IPS DF 19.7 (cell line): ENCODE results near the gene ABHD11.
"Not testable (repeated sequence)": the region's sequence is repeated elsewhere in the genome, so short reads cannot be mapped to it uniquely, and the experiment has no call there.

ENCODE experiments used
- DNase-seq: peaks from one replicate; pipeline ENCODE4 v3.0.0-alpha.2; 2013; ENCODE audit warnings: low read depth, low spot score

The ABHD11 gene

DNA sequence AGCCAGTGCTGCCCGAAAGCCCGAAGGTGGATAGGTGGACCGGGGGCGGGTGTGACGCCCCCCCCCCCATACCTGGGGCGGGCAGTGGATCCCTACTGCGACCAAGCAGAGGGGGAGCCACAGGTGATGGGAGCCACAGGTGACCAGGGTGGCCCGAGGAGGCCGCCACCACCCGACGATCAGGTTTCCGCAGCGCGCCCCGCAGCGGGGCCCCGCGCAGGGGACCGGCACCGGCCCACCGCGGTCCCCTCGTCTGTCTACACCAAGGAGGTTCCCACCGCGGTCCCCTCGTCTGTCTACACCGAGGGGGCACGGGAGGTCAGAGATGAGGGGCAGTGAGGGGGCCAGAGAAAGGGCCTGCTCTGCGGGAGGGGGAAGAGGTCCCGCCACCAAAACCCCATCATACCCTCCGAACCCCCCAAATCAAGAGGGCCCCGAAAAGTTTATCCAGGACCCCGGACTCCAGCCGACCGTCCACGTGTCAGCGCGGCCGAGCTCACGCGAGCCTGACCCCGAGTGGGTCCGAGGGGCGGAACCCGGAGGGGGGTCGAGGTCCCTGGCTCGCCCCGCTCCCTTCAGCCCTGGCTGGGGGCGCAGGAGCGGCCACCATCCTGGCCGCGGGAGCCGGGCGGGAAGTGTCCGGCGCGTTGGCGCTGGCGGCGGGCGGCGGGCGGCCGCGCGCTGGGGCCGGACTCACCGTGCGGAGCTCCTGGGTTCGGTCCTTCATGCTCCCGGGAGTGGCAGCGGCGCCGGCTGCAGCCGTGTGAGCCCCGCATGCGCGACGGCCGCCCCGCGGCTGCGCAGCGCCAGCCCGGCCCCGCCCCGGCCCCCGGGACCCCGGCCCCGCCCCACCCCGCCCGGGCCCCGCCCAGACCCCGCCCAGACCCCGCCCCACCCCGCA, 19.4 kb downstream of the ABHD11 start, which contains the start of gene STX1A:
STX1A (minus strand) TSS at position 765 of the 901 bp plus-strand sequence; CDS start at position 727, 38 bp downstream.
- DNase-seq = no peak

DNA sequence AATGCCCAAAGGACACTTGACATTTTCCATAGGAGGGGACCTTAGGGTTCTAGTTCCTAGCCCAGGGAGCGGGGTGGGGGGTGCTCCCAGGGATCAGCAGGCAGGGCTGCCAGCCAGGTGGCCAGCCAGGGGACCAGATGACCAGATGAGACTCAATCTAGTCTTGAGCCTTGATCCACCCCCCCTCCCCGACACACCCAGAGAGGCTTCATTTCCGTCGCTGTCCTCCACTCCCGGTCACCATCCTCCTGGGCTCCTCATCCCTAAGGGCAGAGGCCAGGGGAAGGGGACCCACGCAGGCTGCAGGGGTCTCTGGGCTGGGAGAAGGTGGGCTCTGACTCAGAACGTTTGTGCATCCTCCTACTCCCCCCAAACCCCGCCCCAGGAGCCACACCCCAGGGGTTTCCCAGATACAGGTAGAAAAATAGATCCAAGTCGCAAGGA, 20.1 kb downstream of the ABHD11 start:
- no peak for DNase-seq

- DNase-seq = no peak
These were observed 20.6 kb downstream of the ABHD11 start for GRCh38 chr7:73717991-73718405.

- DNase-seq = no peak
These were observed 21.4 kb downstream of the ABHD11 start for GRCh38 chr7:73717025-73717807.

GRCh38 chr7:73716318-73716890, 22.2 kb downstream of the ABHD11 start:
- no peak for DNase-seq

DNA sequence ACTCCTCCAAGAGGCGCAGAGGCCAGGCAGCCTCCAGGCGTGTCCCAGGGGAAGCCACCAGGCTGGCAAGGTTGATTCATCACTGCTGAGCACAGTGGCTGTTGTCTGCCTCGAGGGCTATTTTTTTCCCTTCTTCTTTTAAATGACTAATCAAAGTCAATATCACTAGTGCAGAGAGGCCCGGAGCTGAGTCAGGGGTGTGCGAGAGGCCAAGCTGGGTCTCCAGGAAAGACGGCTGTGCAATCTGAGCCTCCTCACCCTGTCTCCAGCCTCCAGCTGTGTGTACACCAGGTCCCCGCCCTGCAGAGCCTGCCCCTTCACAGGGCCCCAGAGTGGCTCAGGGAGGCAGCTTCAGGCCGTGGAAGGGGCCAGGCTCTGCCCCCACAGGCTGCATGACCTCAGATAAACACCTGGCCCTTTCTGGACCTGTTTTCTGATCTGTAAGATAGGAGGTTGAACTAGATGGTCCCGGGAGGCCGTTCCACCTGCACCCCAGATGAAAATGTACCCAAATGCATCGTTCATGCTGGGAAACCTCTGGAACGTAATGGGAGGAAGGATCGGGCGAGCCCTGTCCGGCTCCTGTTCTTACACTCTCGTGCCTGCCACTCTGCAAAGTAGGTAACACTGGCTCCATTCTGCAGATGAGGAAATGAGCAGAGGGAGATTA, 22.8 kb downstream of the ABHD11 start:
- DNase-seq = no peak

GRCh38 chr7:73713319-73713718, 25.3 kb downstream of the ABHD11 start:
- DNase-seq = not testable (repeated sequence)

DNA sequence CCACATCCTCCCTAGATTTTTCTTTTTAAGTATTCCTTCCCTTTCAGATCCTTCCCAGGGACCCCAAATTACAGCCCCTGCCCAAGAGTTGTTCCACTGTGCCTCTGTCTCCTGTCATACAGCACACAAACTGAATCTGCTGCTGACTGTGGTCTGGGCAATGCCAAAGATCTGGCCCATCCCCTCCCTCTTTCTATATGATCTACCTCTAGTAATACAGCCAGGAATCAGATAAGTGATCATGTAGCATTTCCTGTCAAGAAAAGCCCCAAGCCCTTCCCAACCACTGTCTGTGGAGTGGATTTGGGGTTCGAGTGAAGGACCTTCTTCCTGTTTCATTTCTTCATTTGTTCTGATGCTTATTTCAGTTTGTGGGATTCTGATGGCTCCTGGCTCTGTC, 25.8 kb downstream of the ABHD11 start:
- DNase-seq = no peak

DNA sequence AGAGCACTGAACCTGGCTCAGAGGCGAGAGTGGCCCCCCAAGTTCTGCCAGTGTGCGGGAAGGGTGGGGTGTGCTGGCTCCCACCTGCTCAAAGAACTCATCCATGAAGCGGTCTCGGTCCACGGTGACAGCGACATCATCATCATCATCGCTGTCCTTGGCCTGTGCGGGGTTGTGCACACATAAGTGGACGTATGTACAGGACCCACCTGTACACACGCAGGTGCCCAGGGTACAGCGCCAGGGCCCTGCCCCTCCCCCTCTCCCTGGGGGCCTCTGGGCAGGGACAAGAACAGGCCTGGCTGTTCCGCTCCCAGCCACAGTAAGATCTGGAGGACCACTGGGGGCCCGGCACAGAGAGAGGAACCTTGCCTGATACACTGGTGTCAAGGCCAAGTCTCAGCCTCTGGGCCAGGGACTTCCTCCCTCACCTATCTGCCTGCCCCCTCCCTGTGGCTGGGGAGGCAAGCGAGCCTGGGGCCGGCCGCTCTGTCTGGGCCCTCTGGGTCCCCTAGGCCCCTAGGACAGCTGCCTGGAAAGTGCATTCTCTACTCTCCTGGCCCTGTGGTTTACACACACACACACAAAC, 29.5 kb downstream of the ABHD11 start:
- no peak for DNase-seq

DNA sequence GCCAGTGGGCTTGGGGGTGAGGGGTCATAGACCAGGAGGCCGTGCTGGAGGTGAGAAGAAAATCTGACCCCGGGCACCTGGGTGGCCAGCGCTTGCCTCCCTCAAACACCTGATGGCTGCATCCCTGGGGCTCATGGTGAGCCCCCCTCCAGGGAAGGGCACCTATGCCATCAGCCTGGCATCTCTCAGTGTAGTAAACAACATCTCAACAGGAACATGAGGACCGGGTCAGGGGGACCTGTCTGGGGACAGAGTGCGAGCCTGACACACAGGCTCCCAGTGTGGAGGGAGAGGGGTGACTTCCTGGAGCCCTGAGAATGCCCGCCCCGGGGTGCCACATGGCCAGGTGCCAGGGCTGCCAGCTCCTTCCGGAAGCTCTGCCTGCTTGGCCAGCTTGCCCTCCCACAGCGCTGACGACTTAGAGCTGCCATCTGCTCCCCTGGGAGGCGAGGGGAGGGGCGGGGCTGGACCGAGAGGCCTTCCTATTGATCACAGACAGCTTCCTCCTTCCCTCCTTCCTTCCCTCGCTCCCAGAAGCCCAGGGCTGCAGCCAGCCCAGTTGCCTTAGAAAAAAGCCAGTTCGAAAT, 31.5 kb downstream of the ABHD11 start:
- DNase-seq = no peak

- no peak for DNase-seq
These were observed 32.2 kb downstream of the ABHD11 start for GRCh38 chr7:73706126-73707044.

DNA sequence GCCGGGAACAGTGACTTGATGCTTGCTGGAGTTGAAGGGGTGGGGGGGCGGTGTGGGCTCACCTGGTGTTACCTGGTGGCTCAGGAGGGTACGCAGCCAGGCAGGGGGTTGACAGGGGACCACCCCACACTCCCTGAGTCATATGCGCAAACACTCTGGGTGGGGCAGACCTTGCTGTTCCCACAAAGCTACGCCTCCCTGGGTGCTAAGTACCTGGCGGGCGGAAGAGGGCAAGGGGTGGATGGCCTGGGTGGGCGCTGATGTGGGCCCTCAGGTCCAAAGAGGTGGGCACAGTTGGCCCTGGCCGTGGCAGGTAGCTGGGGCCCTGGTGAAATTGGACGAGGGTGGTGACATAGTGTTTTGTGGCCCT, 33.1 kb downstream of the ABHD11 start:
- DNase-seq = no peak

GRCh38 chr7:73704640-73705550, 33.7 kb downstream of the ABHD11 start:
- no peak for DNase-seq

DNA sequence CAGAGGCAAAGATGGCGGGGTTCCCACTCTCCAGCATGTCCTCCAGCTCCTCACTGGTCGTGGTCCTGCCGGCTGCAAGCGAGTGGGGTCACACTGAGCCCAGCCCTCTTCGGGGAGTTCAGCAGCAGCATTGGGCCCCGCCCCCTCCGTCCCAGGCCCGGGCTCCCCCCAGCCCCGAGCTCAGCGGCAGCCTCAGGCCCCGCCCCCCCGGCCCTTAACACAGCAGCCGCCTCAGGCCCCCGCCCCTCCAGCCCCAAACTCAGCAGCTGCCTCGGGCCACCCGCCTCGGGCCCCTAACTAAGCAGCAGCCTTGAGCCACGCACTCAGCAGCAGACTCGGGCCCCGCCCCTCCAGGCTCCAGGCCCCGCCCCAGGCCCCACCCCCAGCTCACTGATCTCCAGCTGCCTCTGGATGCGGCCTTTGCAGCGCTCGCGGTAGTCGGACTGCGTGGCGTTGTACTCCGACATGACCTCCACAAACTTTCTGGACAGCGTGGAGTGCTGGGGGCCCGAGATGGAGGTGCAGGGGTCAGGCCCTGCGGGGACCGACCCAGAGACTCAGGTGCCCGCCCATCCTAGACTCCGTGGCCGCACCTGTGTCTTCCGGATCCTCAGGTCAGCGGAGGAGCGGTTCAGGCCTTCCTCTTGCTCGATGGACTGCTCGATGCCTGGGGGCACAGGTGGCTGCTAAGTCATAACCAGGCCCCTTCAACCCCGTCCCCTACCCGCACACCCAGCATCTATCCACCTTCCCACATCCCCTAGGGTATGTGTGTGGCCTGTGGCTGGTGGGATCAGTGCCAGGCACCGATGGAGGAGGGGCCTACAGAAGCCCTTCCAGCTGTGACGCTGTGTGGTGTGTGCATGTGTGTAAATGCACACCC, 34.6 kb downstream of the ABHD11 start:
- peak; percentile 33 for DNase-seq

DNA sequence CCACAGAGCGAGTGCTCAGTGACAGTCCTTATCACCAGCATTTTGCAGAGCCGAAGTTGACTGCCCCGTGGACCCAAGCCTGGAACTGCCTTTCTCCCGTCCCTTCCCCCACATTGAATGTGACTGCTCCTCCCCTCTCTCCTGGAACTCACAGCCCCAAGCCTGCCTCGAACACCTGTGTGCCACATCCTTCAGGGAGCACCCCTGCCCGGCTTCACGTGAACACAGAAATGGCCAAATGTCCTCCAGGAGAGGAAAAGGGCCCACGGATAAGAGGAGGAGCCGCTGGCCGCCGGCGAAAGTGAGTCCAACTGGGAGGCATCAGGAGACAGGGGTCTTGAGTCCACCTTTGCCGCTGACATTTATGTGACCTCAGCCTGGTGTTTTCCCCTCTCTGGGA, 35.4 kb downstream of the ABHD11 start:
- DNase-seq = no peak

GRCh38 chr7:73702665-73703064, 35.9 kb downstream of the ABHD11 start:
- DNase-seq = no peak

DNA sequence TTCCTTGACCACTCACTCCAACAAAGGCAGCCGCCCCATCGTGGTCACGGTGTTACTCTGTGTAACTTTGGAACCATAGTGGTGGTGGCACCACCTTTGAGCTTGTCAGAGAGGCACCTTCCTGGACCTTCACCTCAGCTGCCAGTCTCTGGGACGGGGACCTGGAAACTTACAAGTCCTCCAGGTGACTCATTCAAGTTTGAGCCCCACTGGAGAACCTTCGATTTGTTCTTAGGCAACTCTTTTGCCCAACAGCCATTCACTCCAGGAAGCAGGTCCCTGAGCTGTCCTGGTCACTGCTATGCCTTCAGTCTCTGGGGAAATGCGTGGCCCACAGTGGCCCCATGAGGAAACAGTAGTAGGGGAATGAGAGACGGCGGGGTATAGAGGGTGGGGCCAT, 36.4 kb downstream of the ABHD11 start:
- DNase-seq = no peak
